HCT116 (cell line): ENCODE results near the gene IVD. TPM values are rescaled to one million over a fixed set of nuclear protein-coding genes. Genes with fewer than 3 reads are reported as not detected.
A peak's percentile ranks its signal among the peaks of the same experiment; 100 is the strongest.

Source experiments
- ATAC-seq: fragments of 200-7000 bp; cut with Tn5 transposase; 2 replicates; pipeline ENCODE4 v1.9.1; 2020; ENCODE audit warnings: mild to moderate bottlenecking, moderate library complexity
- BruUV-seq: library from RNA; stranded (reverse); fragments of 400-500 nt; replicated peaks from 2 replicates; lab custom pipeline; 2021; lab: Mats Ljungman, UMichigan
- CTCF ChIA-PET: fragments of 300-600 bp; sonication (Branson Sonifier 250); formaldehyde crosslinking; loops from one replicate; lab custom pipeline; 2021; ENCODE audit warnings: antibody characterized with exemption; lab: Charles Lee
- POLR2A ChIA-PET: fragments of 300-600, 350-600 bp; sonication (Branson Sonifier 250); formaldehyde crosslinking; loops from one replicate; lab custom pipeline; 2021; ENCODE audit warnings: antibody characterized with exemption; lab: Charles Lee
- RAD21 ChIA-PET, 2 experiments: fragments of 300-600 bp; sonication (Branson Sonifier 250); formaldehyde crosslinking; loops; one replicate each; lab custom pipeline; 2023; ENCODE audit warnings: low total read pairs in 2 of 2; ENCODE audit not compliant: uncharacterized antibody in 2 of 2, unreplicated experiment in 2 of 2, low non-redundant PET in 1 of 2; lab: Charles Lee
- DNase-seq: peaks from one replicate; pipeline ENCODE4 v3.0.0-alpha.2; 2010; ENCODE audit warnings: low read depth, low spot score
- H2AFZ ChIP-seq: fragments of 200-600 bp; shearing (Covaris generic), sonication (generic); 2 replicates; pipeline ENCODE4 v1.6.1; 2017; ENCODE audit warnings: low read depth, mixed run types, mixed read lengths, antibody characterized with exemption, low read length; ENCODE audit not compliant: poor library complexity, severe bottlenecking
- H3K27ac ChIP-seq: 2 replicates; pipeline ENCODE4 v1.5.1; 2012; ENCODE audit warnings: low read depth, low read length
- H3K27me3 ChIP-seq: fragments of 200-600 bp; sonication (generic); 2 replicates; pipeline ENCODE4 v1.6.1; 2016; ENCODE audit warnings: mixed run types, low read length, mixed read lengths; ENCODE audit not compliant: insufficient read depth
- H3K36me3 ChIP-seq, 2 experiments: fragments of 200-500 bp in 1 of 2; fragments of 200-600 bp in 1 of 2; sonication (Bioruptor generic) in 1 of 2; sonication (generic) in 1 of 2; 2 replicates each; pipeline versions ENCODE4 v1.5.1 to v1.6.1; 2014 to 2016; ENCODE audit warnings: low read length in 2 of 2, inconsistent platforms in 1 of 2, mixed read lengths in 1 of 2, mixed run types in 1 of 2; ENCODE audit not compliant: insufficient read depth in 2 of 2, control insufficient read depth in 1 of 2
- H3K4me1 ChIP-seq, 2 experiments: fragments of 200-600 bp in 1 of 2; sonication (generic) in 1 of 2; 2 replicates each; pipeline versions ENCODE4 v1.5.1 to v1.6.1; 2012 to 2017; ENCODE audit warnings: low read length in 2 of 2, inconsistent platforms in 1 of 2, mild to moderate bottlenecking in 1 of 2, mixed read lengths in 1 of 2, mixed run types in 1 of 2, moderate library complexity in 1 of 2; ENCODE audit not compliant: insufficient read depth in 2 of 2, control insufficient read depth in 1 of 2
- H3K4me2 ChIP-seq: fragments of 200-600 bp; sonication (generic); 2 replicates; pipeline ENCODE4 v1.6.1; 2017; ENCODE audit warnings: mixed run types, low read length, mixed read lengths
- H3K4me3 ChIP-seq, 2 experiments: fragments of 200-600 bp in 1 of 2; sonication (generic) in 1 of 2; replicated peaks in 1 of 2; 2 replicates each; pipeline ENCODE4 v1.5.1; 2011 to 2016; ENCODE audit warnings: low read length in 2 of 2, control low read depth in 1 of 2, low read depth in 1 of 2, mild to moderate bottlenecking in 1 of 2, mixed read lengths in 1 of 2, mixed run types in 1 of 2
- H3K79me2 ChIP-seq: fragments of 200-600 bp; sonication (generic); 2 replicates; pipeline ENCODE4 v1.6.1; 2017; ENCODE audit warnings: mild to moderate bottlenecking, mixed run types, low read length, moderate library complexity, mixed read lengths; ENCODE audit not compliant: insufficient read depth
- H3K9ac ChIP-seq: fragments of 200-600 bp; sonication (generic); 2 replicates; pipeline ENCODE4 v1.6.1; 2016; ENCODE audit warnings: low read length, mixed read lengths
- H3K9me2 ChIP-seq: fragments of 200-600 bp; sonication (generic), shearing (Covaris generic); 2 replicates; pipeline ENCODE4 v1.6.1; 2017; ENCODE audit warnings: mixed run types, mild to moderate bottlenecking, moderate library complexity; ENCODE audit not compliant: insufficient read depth
- H3K9me3 ChIP-seq, 2 experiments: fragments of 200-500 bp in 1 of 2; fragments of 200-600 bp in 1 of 2; sonication (Bioruptor generic) in 1 of 2; sonication (generic) in 1 of 2; 2 replicates each; pipeline ENCODE4 v1.6.1; 2014 to 2017; ENCODE audit warnings: low read length in 2 of 2, mixed read lengths in 2 of 2, inconsistent platforms in 1 of 2, low read depth in 1 of 2, mild to moderate bottlenecking in 1 of 2, mixed run types in 1 of 2, moderate library complexity in 1 of 2; ENCODE audit not compliant: control insufficient read depth in 1 of 2, insufficient read depth in 1 of 2
- H4K20me1 ChIP-seq: fragments of 200-600 bp; sonication (generic), shearing (Covaris generic); 2 replicates; pipeline ENCODE4 v1.6.1; 2017; ENCODE audit warnings: mixed run types, mild to moderate bottlenecking, moderate library complexity; ENCODE audit not compliant: insufficient read depth
- ATF3 ChIP-seq: IDR thresholded peaks from 2 replicates; pipeline ENCODE4 v1.6.1; 2012
- CBX3 ChIP-seq: IDR thresholded peaks from 2 replicates; pipeline ENCODE4 v1.6.1; 2012; ENCODE audit warnings: low read depth
- ELF1 ChIP-seq: IDR thresholded peaks from 2 replicates; pipeline ENCODE4 v1.6.1; 2012; ENCODE audit warnings: low read depth, borderline replicate concordance
- EZH2phosphoT487 ChIP-seq: fragments of 200-600 bp; IDR thresholded peaks from 2 replicates; pipeline ENCODE4 v1.6.1; 2018; ENCODE audit warnings: antibody characterized with exemption, borderline replicate concordance
- FOSL1 ChIP-seq: IDR thresholded peaks from 2 replicates; pipeline ENCODE4 v1.6.1; 2012; ENCODE audit warnings: low read depth
- JUND ChIP-seq: IDR thresholded peaks from 2 replicates; pipeline ENCODE4 v1.6.1; 2012
- MAX ChIP-seq: IDR thresholded peaks from 2 replicates; pipeline ENCODE4 v1.6.1; 2012
- POLR2A ChIP-seq: IDR thresholded peaks from 2 replicates; pipeline ENCODE4 v1.7.0; 2011; ENCODE audit warnings: borderline replicate concordance; ENCODE audit not compliant: insufficient read depth, insufficient read length; ENCODE audit errors: extremely low read depth
- POLR2AphosphoS5 ChIP-seq: IDR thresholded peaks from 2 replicates; pipeline ENCODE4 v1.6.1; 2011; ENCODE audit warnings: mild to moderate bottlenecking, low read depth, low read length, moderate library complexity
- REST ChIP-seq: IDR thresholded peaks from 2 replicates; pipeline ENCODE4 v1.6.1; 2012; ENCODE audit warnings: low read depth
- ZFX ChIP-seq: fragments of 450-650 bp; IDR thresholded peaks from 2 replicates; pipeline ENCODE4 v1.6.1; 2017
- ZNF274 ChIP-seq: fragments of 200-500 bp; sonication (Bioruptor generic); IDR thresholded peaks from 2 replicates; pipeline ENCODE4 v1.6.1; 2014; ENCODE audit warnings: mild to moderate bottlenecking, low read depth, low read length, inconsistent platforms
- intact Hi-C: fragments of 100-400 bp; cut with micrococcal nuclease; formaldehyde crosslinking; loops from 2 replicates; pipeline ENCODE4 v1.10.0; 2022
- total RNA-seq: library from RNA; stranded (reverse); gene quantifications from one replicate; pipeline ENCODE4 v1.2.1, GENCODE V29; 2021; ENCODE audit not compliant: unreplicated experiment

Gene IVD
- total RNA-seq, 1 experiment from 2014 or later: 65.6 TPM

DNA sequence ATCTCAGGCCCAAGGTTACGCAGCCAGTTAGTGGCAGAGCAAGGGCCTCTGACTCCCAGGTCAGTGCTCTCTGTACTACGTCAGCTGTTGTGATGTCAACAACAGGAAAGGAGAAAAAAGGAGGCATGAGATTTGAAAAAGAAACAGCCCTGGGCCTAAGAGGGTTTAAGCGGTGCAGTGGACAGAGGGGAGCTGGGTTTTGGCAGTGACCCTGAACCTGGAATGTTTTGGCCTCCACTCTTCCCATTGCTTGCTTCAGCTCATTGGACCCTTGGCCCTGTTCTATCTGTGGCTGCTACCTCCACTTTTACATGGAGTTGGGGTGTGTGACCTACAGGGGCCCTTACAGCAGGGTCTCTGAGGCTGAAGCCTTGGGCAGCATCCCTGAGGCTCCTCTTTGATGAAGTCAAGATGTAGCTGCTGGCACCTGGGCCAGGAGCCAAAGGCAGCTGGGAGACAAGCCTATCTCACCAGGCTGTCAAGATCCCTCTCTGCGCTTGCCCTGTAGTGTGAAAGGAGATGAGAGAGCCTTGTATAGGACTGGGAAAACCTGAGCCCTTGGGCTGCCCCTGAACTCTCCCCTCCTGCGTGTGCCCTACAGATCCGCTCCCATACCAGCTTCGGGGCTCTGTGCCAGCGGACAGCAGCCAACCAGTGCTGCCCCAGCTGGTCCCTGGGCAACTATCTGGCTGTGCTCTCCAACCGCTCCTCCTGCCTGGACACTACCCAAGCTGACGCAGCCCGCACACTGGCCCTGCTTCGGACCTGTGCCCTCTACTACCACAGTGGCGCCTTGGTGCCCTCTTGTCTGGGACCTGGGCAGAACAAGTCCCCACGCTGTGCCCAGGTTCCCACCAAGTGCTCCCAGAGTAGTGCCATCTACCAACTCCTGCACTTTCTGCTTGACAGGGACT lies 38.9 kb upstream of the IVD start:
- DNase-seq (no peak), ATAC-seq (no peak)
- ChIA-PET RAD21 (no interaction called here), POLR2A (no interaction called here), CTCF (no interaction called here)
- no peak overlapping the region for H3K4me3 ChIP-seq
- peak overlapping the region; percentile 67 for H3K4me2 ChIP-seq
- intact Hi-C loops: no loop called here
- BruUV-seq: no TSS peak
- H3K4me1 ChIP-seq: peaks cover 7 to 16% of the 10 kb centered on the region in 2 experiments; a peak in 3 of 4 replicates
- H2AFZ ChIP-seq: no peak overlapping the region
- H3K9me3 ChIP-seq: no peaks in the 10 kb centered on the region
- H3K79me2 ChIP-seq: no peaks in the 10 kb centered on the region
- no peaks in the 10 kb centered on the region for H4K20me1 ChIP-seq
- no peak for TF ChIP-seq CBX3
- no peak for TF ChIP-seq ZNF274
- no peak for TF ChIP-seq POLR2A
- TF ChIP-seq JUND: no peak
- TF ChIP-seq ATF3: no peak
- TF ChIP-seq FOSL1: no peak
- no peak for TF ChIP-seq ELF1
- no peak for TF ChIP-seq EZH2phosphoT487
- no peak for TF ChIP-seq REST
- TF ChIP-seq MAX: no peak
- TF ChIP-seq POLR2AphosphoS5: no peak
- no peak for TF ChIP-seq ZFX
- H3K36me3 ChIP-seq: no peaks in the 10 kb centered on the region
- no peak overlapping the region for H3K9ac ChIP-seq
- H3K27ac ChIP-seq: peak overlapping the region; percentile 58; the same call in 1 of the 2 replicates
- no peaks in the 10 kb centered on the region for H3K9me2 ChIP-seq
- H3K27me3 ChIP-seq: no peaks in the 10 kb centered on the region
